HepG2 (cell line): ENCODE results near the gene KIF22. TPM values are rescaled to one million over a fixed set of nuclear protein-coding genes. Genes with fewer than 3 reads are reported as not detected.

Experiments
- ETV6 ChIP-seq: sonication (generic); formaldehyde crosslinking; conservative IDR thresholded peaks from 2 replicates; pipeline ENCODE4 v1.4.0; 2020; ENCODE audit warnings: missing genetic modification reagents
- FUBP1 ChIP-seq: sonication (generic); formaldehyde crosslinking; IDR thresholded peaks from 2 replicates; pipeline ENCODE4 v1.5.1; 2020; ENCODE audit warnings: missing genetic modification reagents, mild to moderate bottlenecking, borderline replicate concordance
- HMGXB4 ChIP-seq, 2 experiments: sonication (generic) in 1 of 2; formaldehyde crosslinking in 1 of 2; IDR thresholded peaks; 2 replicates each; pipeline versions ENCODE4 v1.4.0 to v1.6.1; 2018 to 2020; ENCODE audit warnings: missing genetic modification reagents in 2 of 2, borderline replicate concordance in 1 of 2, low read depth in 1 of 2, mild to moderate bottlenecking in 1 of 2, missing biosample characterization in 1 of 2
- KDM1A ChIP-seq: IDR thresholded peaks from 2 replicates; pipeline ENCODE4 v1.6.1; 2016; ENCODE audit warnings: missing compliant biosample characterization
- KLF15 ChIP-seq: sonication (generic); formaldehyde crosslinking; IDR thresholded peaks from 2 replicates; pipeline ENCODE4 v1.8.1; 2023; ENCODE audit warnings: borderline replicate concordance, mild to moderate bottlenecking, inconsistent platforms, missing genetic modification reagents, mixed read lengths
- MAZ ChIP-seq, 2 experiments: sonication (generic) in 1 of 2; formaldehyde crosslinking in 1 of 2; IDR thresholded peaks; 2 replicates each; pipeline versions ENCODE4 v1.5.0 to v1.6.1; 2012 to 2020; ENCODE audit warnings: low read depth in 2 of 2, mild to moderate bottlenecking in 2 of 2, borderline replicate concordance in 1 of 2, improper control_type of control experiment in 1 of 2, low read length in 1 of 2, missing genetic modification reagents in 1 of 2, moderate library complexity in 1 of 2
- NFKB2 ChIP-seq: sonication (generic); formaldehyde crosslinking; IDR thresholded peaks from 2 replicates; pipeline ENCODE4 v1.4.0; 2020; ENCODE audit warnings: missing genetic modification reagents, borderline replicate concordance
- PRDM10 ChIP-seq: sonication (generic); formaldehyde crosslinking; IDR thresholded peaks from 2 replicates; pipeline ENCODE4 v1.4.0; 2020; ENCODE audit warnings: low read depth, missing genetic modification reagents
- PRDM4 ChIP-seq: sonication (generic); formaldehyde crosslinking; IDR thresholded peaks from 2 replicates; pipeline ENCODE4 v1.9.0; 2021; ENCODE audit warnings: missing genetic modification reagents, borderline replicate concordance
- SRSF1 ChIP-seq: fragments of 200-400 bp; formaldehyde crosslinking; optimal IDR thresholded peaks from 2 replicates; pipeline ENCODE3; 2017; ENCODE audit warnings: mild to moderate bottlenecking, low read depth, low read length, moderate library complexity
- ZFP36L2 ChIP-seq: sonication (generic); formaldehyde crosslinking; IDR thresholded peaks from 2 replicates; pipeline ENCODE4 v1.4.0; 2020; ENCODE audit warnings: missing genetic modification reagents
- ZFP62 ChIP-seq: sonication (generic); formaldehyde crosslinking; IDR thresholded peaks from 2 replicates; pipeline ENCODE4 v1.4.0; 2020; ENCODE audit warnings: missing genetic modification reagents
- ZNF331 ChIP-seq: sonication (generic); formaldehyde crosslinking; IDR thresholded peaks from 2 replicates; pipeline ENCODE4 v1.4.0; 2020; ENCODE audit warnings: missing genetic modification reagents
- ZNF510 ChIP-seq: sonication (generic); formaldehyde crosslinking; IDR thresholded peaks from 2 replicates; pipeline ENCODE4 v1.4.0; 2020; ENCODE audit warnings: low read depth, mild to moderate bottlenecking, missing genetic modification reagents
- ZNF564 ChIP-seq: sonication (generic); formaldehyde crosslinking; IDR thresholded peaks from 2 replicates; pipeline ENCODE4 v1.8.1; 2023; ENCODE audit warnings: mild to moderate bottlenecking, missing genetic modification reagents
- ZNF775 ChIP-seq: sonication (generic); formaldehyde crosslinking; IDR thresholded peaks from 2 replicates; pipeline ENCODE4 v1.4.0; 2020; ENCODE audit warnings: missing genetic modification reagents, mild to moderate bottlenecking, moderate library complexity, borderline replicate concordance
- ZNF782 ChIP-seq: sonication (generic); formaldehyde crosslinking; IDR thresholded peaks from 2 replicates; pipeline ENCODE4 v1.4.0; 2020; ENCODE audit warnings: missing genetic modification reagents, mild to moderate bottlenecking, borderline replicate concordance
- polyA plus RNA-seq, 8 experiments: library from polyadenylated mRNA; depleted of rRNA in 3 of 8; stranded (reverse) in 7 of 8; unstranded in 1 of 8; fragments of >200 nt; fragmentation: Illumina TruSeq in 4 of 8; extraction: Trizol in 4 of 8; gene quantifications; 2 replicates each; pipeline versions ENCODE4 v1.2.1 to v1.2.3, GENCODE V29; 2011 to 2016; ENCODE audit warnings: low read depth in 4 of 8, missing spikeins in 1 of 8, mixed read lengths in 1 of 8; ENCODE audit not compliant: insufficient read depth in 1 of 8
- total RNA-seq, 5 experiments: library from RNA; depleted of rRNA; stranded (reverse); fragments of >200 nt; fragmentation: Illumina TruSeq; extraction: Trizol; gene quantifications; 2 replicates each; pipeline ENCODE4 v1.2.3, GENCODE V29; 2016; ENCODE audit warnings: low read depth in 1 of 5

KIF22 gene
- total and polyA plus RNA-seq, 2 of the 13 experiments (the other 11 are each of a cell fraction or from before 2014, with no cell fraction given): 95.8 to 118 TPM

GRCh38 chr16:29806641-29807425, 16.3 kb downstream of the KIF22 start (continued):
- TF ChIP-seq FUBP1 (CRISPR knock-in tag): no peak
- peak; percentile 57; the same call in 1 of the 2 replicates for TF ChIP-seq PRDM4 (CRISPR knock-in tag)
- peak; percentile 35; the same call in 1 of the 2 replicates for TF ChIP-seq MAZ (IDR thresholded peaks at IDR 0.05; ENCODE audit: borderline replicate concordance, low read depth, low read length)
- peak; percentile 41; the same call in 1 of the 2 replicates for TF ChIP-seq MAZ (CRISPR knock-in tag; IDR thresholded peaks at IDR 0.05; ENCODE audit: low read depth)
- TF ChIP-seq HMGXB4 (CRISPR knock-in tag; IDR thresholded peaks at IDR 0.05; ENCODE audit: borderline replicate concordance in 1 of 2, low read depth in 1 of 2): no peak
- no peak for TF ChIP-seq ZNF782 (CRISPR knock-in tag)
- no peak for TF ChIP-seq ZNF564 (CRISPR knock-in tag)
- no peak for TF ChIP-seq PRDM10 (CRISPR knock-in tag)
- peak; percentile 40; the same call in 1 of the 2 replicates for TF ChIP-seq ETV6
- TF ChIP-seq KDM1A (CRISPR knock-in tag): no peak
- TF ChIP-seq NFKB2 (CRISPR knock-in tag): 0 out of 2 replicates have a peak, but pooled peaks have one; percentile 28
- TF ChIP-seq ZNF775 (CRISPR knock-in tag): no peak
- TF ChIP-seq ZNF331 (CRISPR knock-in tag): no peak
- TF ChIP-seq KLF15 (CRISPR knock-in tag): no peak
- TF ChIP-seq ZNF510 (CRISPR knock-in tag): 0 out of 2 replicates have a peak, but pooled peaks have one; percentile 41
- no peak for TF ChIP-seq ZFP36L2 (CRISPR knock-in tag)
- TF ChIP-seq SRSF1: peak; percentile 75
- TF ChIP-seq ZFP62: 0 out of 2 replicates have a peak, but pooled peaks have one; percentile 12
